GM18858 (cell line): ENCODE measurements around the gene BLTP2.
"Not testable (repeated sequence)": the region's sequence is repeated elsewhere in the genome, so short reads cannot be mapped to it uniquely, and the experiment has no call there.

ENCODE experiments used
- ATAC-seq: cut with Tn5 transposase; IDR thresholded peaks from one replicate; pipeline ENCODE4 v1.9.1; 2021; ENCODE audit not compliant: unreplicated experiment

BLTP2 gene

GRCh38 chr17:28648698-28649097, 3.7 kb upstream of the BLTP2 start:
- ATAC-seq = no peak

GRCh38 chr17:28646039-28646754, 1.2 kb upstream of the BLTP2 start:
- no peak for ATAC-seq

- no peak for ATAC-seq
Observed at GRCh38 chr17:28645576-28645939, 600 bp upstream of the BLTP2 start.

- ATAC-seq = no peak
Observed at GRCh38 chr17:28643983-28644786, 773 bp downstream of the BLTP2 start.

- no peak for ATAC-seq
Observed at GRCh38 chr17:28641579-28641978, 3.4 kb downstream of the BLTP2 start.

- no peak for ATAC-seq
Observed at GRCh38 chr17:28635506-28635905, 9.5 kb downstream of the BLTP2 start.

- ATAC-seq = no peak
Observed at GRCh38 chr17:28634206-28634865, 10.6 kb downstream of the BLTP2 start.

GRCh38 chr17:28626818-28627217, 18.1 kb downstream of the BLTP2 start:
- ATAC-seq = no peak

- ATAC-seq = no peak
Observed at GRCh38 chr17:28624148-28624547, 20.8 kb downstream of the BLTP2 start.

- ATAC-seq = no peak
Observed at GRCh38 chr17:28623696-28624095, 21.3 kb downstream of the BLTP2 start.

- ATAC-seq = no peak
Observed at GRCh38 chr17:28622186-28622585, 22.8 kb downstream of the BLTP2 start.

GRCh38 chr17:28620010-28620409, 24.9 kb downstream of the BLTP2 start:
- no peak for ATAC-seq

GRCh38 chr17:28618464-28618863, 26.5 kb downstream of the BLTP2 start:
- ATAC-seq = no peak

GRCh38 chr17:28616281-28616680, 28.7 kb downstream of the BLTP2 start:
- no peak for ATAC-seq

GRCh38 chr17:28615260-28615940, 29.6 kb downstream of the BLTP2 start:
- no peak for ATAC-seq

GRCh38 chr17:28613931-28614381, 31.0 kb downstream of the BLTP2 start, which contains the start of gene RSKR:
Gene RSKR, minus strand, starts transcription at chr17:28614185. Its CDS starts 24 bp downstream, at chr17:28614161.
- ATAC-seq = no peak

- ATAC-seq = no peak
Observed at GRCh38 chr17:28612936-28613872, 31.8 kb downstream of the BLTP2 start.

- no peak for ATAC-seq
Observed at GRCh38 chr17:28612531-28612930, 32.4 kb downstream of the BLTP2 start.

GRCh38 chr17:28610376-28610775, 34.6 kb downstream of the BLTP2 start:
- no peak for ATAC-seq

GRCh38 chr17:28604031-28604430, 40.9 kb downstream of the BLTP2 start:
- not testable (repeated sequence) for ATAC-seq
